GM18502 (cell line): ENCODE data around the gene SLC7A6.

Source experiments
- ATAC-seq: cut with Tn5 transposase; IDR thresholded peaks from one replicate; pipeline ENCODE4 v1.9.1; 2021; ENCODE audit warnings: mild to moderate bottlenecking; ENCODE audit not compliant: unreplicated experiment, poor library complexity

SLC7A6 gene

DNA sequence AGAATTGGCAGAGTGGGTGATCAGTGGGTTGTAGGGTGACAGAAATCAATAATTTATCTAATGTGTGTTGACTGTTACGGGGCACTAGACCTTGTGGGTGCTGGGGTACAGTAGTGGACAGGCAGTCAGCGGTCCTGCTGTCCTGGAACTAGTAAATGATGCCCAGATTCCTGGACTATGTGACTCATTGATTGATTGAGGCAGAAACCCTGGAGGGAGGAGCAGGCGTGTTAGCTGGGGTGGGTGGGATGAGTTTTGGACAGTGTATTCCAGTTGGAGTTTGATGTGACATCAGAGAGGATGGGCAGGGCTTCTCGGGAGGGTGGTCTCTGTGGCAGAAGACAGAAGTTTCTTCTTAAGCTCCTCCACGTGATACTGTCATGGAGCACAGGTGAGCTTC is 70.8 kb downstream of the SLC7A6 start:
- ATAC-seq, result no peak

- ATAC-seq, result no peak
Measured at GRCh38 chr16:68338326-68339119, 74.2 kb downstream of the SLC7A6 start.

DNA sequence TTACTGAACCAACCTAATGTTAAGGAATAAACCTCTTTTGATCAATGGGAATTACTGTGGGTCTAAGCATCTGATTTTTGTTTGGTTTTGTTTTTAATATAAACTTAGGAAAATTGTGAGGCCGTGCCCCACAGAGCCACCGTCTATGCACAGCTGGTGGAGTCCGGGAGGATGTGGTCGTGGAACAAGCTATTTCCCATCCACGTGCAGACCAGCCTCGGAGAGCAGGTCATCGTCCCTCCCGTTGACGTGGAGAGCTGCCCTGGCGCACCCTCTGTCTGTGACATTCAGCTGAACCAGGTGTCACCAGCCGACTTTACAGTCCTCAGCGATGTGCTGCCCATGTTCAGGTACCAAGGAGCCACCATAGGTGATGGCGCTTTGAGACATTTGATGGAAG is 74.9 kb downstream of the SLC7A6 start:
- ATAC-seq, result no peak

- no peak for ATAC-seq
Measured at GRCh38 chr16:68342620-68343019, 78.3 kb downstream of the SLC7A6 start.

DNA sequence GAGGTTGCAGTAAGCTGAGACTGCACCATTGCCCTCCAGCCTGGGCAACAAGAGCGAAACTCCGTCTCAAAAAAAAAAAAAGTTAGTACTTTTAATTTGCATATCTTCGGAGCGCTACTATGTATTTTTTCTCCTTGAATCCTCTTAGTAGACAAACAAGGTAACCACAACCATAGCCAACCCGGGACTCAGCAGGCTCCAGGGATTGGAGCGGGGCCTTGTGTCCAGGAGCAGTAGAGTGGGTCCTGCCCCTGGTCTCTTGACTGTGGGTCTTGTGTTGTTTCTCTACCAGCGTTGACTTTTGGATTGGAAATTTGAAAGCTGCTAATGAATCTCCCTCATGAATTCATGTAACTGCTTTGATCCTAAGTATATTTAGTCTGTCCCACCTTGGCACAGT is 78.8 kb downstream of the SLC7A6 start:
- ATAC-seq, result no peak

DNA sequence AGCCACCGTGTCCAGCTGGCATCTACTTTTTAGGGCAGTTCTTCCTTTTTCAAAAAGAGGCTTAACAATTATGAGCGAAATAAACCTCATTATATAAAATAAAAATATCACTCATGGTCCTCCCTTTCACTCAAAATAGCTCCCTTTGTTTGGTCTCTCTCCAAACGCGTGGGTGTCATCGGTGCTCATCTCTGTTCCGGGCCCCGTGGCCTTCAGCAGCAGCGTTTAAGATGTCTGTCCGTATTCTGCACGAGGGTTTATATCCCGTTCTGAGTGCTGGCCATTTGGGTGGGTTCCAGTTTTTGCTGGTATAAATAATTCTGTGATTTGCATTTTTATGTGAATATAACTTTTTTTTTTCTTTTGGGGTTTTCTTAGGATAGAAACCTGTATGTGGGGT is 79.9 kb downstream of the SLC7A6 start:
- no peak for ATAC-seq

DNA sequence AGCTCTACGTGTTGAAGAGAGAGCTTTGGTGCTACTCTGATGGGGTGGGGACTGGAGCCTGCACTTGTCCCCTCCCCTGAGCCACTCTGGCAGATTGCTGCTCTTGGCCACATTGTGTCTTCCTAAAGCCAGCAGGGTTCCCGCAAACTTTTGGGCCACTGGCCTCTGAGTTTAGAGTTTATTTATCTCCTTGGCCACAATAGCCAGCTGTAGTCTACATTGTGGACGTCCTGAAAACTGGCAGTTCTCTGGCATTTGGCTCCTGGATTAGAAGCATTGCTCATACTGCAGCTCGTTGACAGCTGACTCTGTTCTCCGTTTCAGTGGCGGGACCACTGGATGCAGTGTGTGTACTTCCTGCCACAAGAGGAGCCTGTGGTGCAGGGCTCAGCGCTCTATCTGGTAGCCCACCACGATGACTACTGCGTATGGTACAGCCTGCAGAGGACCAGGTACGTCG is 81.1 kb downstream of the SLC7A6 start:
- no peak for ATAC-seq

DNA sequence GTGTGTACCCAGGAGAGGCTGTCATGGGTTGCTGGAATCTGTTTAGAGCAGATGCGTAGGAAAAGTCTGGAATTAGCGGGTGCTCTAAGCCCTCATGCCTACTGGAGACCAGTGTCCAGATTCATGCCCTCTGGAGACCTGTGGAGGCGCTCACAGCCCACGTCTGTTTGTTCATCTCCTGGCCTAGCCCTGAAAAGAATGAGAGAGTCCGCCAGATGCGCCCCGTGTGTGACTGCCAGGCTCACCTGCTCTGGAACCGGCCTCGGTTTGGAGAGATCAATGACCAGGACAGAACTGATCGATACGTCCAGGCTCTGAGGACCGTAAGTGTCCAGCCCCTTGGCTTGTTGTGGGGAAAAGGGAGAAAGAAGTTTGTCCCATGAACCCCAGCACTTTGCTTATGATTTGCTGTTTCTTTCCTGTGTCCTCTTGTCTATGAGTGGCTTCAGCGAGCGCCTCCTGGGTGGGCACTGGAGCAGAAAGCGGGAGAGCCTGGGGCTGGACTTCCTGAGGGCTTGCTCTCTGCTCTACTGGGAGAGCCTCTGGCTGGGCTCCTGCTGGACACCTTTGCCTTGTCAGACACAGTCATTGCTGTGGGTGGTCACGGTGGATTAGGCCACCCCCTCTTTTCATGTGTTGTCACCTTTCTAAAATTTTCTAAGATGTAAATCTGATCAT is 81.8 kb downstream of the SLC7A6 start:
- no peak for ATAC-seq

DNA sequence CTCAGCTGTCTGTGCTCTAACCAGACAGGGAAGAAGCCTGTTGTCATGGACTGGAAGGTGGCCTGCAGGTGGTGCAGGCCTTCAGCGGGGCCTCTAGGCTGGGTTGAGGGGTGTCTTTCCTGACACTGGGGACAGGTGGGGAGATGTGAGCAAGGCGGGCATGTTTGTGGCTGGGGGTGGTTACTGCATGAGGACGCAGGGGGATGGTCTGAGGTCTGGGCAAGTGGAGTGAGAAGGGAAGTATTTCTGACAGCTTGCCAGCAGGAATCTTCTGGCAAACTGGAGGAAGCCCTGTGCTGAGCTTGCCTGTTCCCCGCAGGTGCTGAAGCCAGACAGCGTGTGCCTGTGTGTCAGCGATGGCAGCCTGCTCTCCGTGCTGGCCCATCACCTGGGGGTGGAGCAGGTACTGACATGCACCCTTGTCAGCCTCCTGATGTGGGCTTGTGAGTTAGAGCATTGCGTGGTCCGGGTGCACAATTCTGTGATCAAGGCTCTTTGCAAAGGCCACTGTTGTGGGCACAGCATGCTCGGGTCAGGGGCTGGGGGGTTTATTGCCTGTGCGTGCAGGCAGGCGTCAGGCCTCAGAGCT is 82.7 kb downstream of the SLC7A6 start:
- ATAC-seq, result no peak

- ATAC-seq, result no peak
Measured at GRCh38 chr16:68347605-68348004, 83.3 kb downstream of the SLC7A6 start.

- no peak for ATAC-seq
Measured at GRCh38 chr16:68348639-68349445, 84.5 kb downstream of the SLC7A6 start.

GRCh38 chr16:68349838-68350410 is 85.6 kb downstream of the SLC7A6 start:
- no peak for ATAC-seq

DNA sequence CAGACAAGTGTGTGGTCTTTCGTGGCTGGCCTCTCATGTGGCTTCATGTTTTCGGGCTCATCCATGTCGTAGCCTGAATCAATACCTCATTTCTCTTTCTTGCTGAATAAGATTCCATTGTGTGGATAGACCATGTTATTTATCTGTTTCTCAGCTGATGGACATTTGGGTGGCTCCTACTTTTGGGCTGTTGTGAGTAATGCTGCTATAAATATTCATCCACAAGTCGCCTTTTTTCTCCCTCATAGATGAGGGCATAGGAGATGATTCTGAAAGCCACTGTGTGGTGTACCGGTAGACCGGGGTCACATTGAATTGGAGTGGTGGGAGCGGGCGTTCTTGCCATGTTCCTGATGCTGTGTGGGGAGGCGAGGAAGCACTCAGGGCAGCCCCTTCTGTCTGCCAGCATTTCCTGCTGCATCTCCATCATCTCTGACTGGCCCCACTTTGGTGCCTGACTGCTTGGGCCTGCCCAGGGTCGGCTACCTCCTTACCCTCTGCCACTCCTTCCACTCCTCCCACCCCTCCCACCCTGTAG is 86.6 kb downstream of the SLC7A6 start:
- ATAC-seq, result no peak
